Panc1 (cell line): Measurements from ENCODE around the gene SLC40A1.

Experiments
- POLR2AphosphoS5 ChIP-seq: IDR thresholded peaks from 2 replicates; pipeline ENCODE4 v1.6.1; 2012; ENCODE audit warnings: mild to moderate bottlenecking, low read depth, low read length, moderate library complexity
- TCF7L2 ChIP-seq: IDR thresholded peaks from 2 replicates; pipeline ENCODE4 v1.6.1; 2011; ENCODE audit warnings: mild to moderate bottlenecking, low read depth, low read length, inconsistent platforms
- TF ChIP-seq, protein P1 (sequence below), 2 experiments: IDR thresholded peaks; 2 replicates each; pipeline ENCODE4 v1.6.1; 2011 to 2012; ENCODE audit warnings: low read depth in 2 of 2, control low read depth in 1 of 2, low read length in 1 of 2, mild to moderate bottlenecking in 1 of 2, moderate library complexity in 1 of 2; ENCODE audit not compliant: insufficient read depth in 1 of 2
- TF ChIP-seq, protein P2 (sequence below): fragments of 450-650 bp; IDR thresholded peaks from 2 replicates; pipeline ENCODE4 v1.5.1; 2017; ENCODE audit warnings: mild to moderate bottlenecking

DNA sequence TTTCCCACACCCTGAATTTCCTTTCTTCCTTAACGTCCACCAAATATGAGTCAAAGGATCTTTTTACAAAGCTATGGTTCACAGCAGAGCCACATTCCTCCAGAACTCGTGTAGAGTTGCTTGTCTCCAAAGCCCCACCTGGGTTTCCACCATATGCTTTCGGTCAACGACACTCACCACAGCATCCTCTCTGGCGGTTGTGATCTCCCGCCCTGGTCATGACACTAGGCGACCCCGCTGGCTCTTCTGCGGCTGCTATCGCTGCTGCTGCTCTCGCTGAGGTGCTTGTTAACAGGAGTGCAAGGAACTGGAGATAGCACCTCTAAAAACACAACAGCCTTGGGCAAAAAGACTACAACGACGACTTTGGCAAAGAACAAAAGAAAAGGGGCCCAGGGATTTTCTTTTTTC, 340 bp downstream of the SLC40A1 start:
- TF ChIP-seq, protein P1, sequence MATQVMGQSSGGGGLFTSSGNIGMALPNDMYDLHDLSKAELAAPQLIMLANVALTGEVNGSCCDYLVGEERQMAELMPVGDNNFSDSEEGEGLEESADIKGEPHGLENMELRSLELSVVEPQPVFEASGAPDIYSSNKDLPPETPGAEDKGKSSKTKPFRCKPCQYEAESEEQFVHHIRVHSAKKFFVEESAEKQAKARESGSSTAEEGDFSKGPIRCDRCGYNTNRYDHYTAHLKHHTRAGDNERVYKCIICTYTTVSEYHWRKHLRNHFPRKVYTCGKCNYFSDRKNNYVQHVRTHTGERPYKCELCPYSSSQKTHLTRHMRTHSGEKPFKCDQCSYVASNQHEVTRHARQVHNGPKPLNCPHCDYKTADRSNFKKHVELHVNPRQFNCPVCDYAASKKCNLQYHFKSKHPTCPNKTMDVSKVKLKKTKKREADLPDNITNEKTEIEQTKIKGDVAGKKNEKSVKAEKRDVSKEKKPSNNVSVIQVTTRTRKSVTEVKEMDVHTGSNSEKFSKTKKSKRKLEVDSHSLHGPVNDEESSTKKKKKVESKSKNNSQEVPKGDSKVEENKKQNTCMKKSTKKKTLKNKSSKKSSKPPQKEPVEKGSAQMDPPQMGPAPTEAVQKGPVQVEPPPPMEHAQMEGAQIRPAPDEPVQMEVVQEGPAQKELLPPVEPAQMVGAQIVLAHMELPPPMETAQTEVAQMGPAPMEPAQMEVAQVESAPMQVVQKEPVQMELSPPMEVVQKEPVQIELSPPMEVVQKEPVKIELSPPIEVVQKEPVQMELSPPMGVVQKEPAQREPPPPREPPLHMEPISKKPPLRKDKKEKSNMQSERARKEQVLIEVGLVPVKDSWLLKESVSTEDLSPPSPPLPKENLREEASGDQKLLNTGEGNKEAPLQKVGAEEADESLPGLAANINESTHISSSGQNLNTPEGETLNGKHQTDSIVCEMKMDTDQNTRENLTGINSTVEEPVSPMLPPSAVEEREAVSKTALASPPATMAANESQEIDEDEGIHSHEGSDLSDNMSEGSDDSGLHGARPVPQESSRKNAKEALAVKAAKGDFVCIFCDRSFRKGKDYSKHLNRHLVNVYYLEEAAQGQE (IDR thresholded peaks at IDR 0.05; ENCODE audit: insufficient read depth in 1 of 2, low read depth in 2 of 2, low read length in 1 of 2), result no peak
- TF ChIP-seq, protein P2, sequence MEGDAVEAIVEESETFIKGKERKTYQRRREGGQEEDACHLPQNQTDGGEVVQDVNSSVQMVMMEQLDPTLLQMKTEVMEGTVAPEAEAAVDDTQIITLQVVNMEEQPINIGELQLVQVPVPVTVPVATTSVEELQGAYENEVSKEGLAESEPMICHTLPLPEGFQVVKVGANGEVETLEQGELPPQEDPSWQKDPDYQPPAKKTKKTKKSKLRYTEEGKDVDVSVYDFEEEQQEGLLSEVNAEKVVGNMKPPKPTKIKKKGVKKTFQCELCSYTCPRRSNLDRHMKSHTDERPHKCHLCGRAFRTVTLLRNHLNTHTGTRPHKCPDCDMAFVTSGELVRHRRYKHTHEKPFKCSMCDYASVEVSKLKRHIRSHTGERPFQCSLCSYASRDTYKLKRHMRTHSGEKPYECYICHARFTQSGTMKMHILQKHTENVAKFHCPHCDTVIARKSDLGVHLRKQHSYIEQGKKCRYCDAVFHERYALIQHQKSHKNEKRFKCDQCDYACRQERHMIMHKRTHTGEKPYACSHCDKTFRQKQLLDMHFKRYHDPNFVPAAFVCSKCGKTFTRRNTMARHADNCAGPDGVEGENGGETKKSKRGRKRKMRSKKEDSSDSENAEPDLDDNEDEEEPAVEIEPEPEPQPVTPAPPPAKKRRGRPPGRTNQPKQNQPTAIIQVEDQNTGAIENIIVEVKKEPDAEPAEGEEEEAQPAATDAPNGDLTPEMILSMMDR, result no peak
- no peak for TF ChIP-seq POLR2AphosphoS5
- TF ChIP-seq TCF7L2, result no peak
